ENCODE results near the gene CPLX3. TPM values are rescaled to one million over a fixed set of nuclear protein-coding genes. Genes with fewer than 3 reads are reported as not detected.

Gene CPLX3
- total RNA-seq, 4 donors from 2014 or later, result not detected

- Histone ChIP-seq H3K4me1 (peaks cover 8 to 43% (median 30%) of the 10 kb centered on the region in 4 donors), H3K27me3 (no peaks in the 10 kb centered on the region), H3K27ac (peak within 1 kb of the TSS; percentile 91 to 98 (median 94)), H3K9me3 (no peaks in the 10 kb centered on the region), H3K36me3 (peaks cover 0 to 7% (median 0%) of the 10 kb centered on the region in 3 donors), H3K4me3 (peak within 1 kb of the TSS; percentile 66 to 89 (median 78))
- peak; percentile 93 to 97 (median 95) for DNase-seq
- TF ChIP-seq CTCF (IDR thresholded peaks at IDR 0.05), result no peak
- peak; percentile 90 to 91 for TF ChIP-seq POLR2A (IDR thresholded peaks at IDR 0.05)
These were observed 46.8 kb downstream of the CPLX3 start, which contains the start of gene SCAMP2 for GRCh38 chr15:74873036-74873755. Gene SCAMP2 (minus strand): TSS chr15:74873365. CDS start chr15:74873255, 110 bp downstream.

- no peaks in the 10 kb centered on the region for H3K36me3 ChIP-seq
- peak overlapping the region; percentile 66 to 89 (median 78) for H3K4me3 ChIP-seq
- TF ChIP-seq CTCF (IDR thresholded peaks at IDR 0.05) (no peak), POLR2A (IDR thresholded peaks at IDR 0.05) (no peak)
- DNase-seq, result peak in 1 of 3 donors; percentile 55
- H3K4me1 ChIP-seq, result peaks cover 3 to 36% (median 27%) of the 10 kb centered on the region in 4 donors
- no peaks in the 10 kb centered on the region for H3K9me3 ChIP-seq
- H3K27ac ChIP-seq, result peak overlapping the region; percentile 91 to 98 (median 94)
- H3K27me3 ChIP-seq, result no peaks in the 10 kb centered on the region
These were observed 47.5 kb downstream of the CPLX3 start for GRCh38 chr15:74873756-74874424.

- H3K27ac ChIP-seq, result no peak overlapping the region
- TF ChIP-seq CTCF (IDR thresholded peaks at IDR 0.05) (no peak), POLR2A (IDR thresholded peaks at IDR 0.05) (no peak)
- no peak for DNase-seq
- H3K27me3 ChIP-seq, result no peaks in the 10 kb centered on the region
- no peak overlapping the region for H3K4me3 ChIP-seq
- H3K9me3 ChIP-seq, result no peaks in the 10 kb centered on the region
- H3K36me3 ChIP-seq, result no peaks in the 10 kb centered on the region
- H3K4me1 ChIP-seq, result no peaks in the 10 kb centered on the region
These were observed 51.8 kb downstream of the CPLX3 start for GRCh38 chr15:74878273-74878672.

Small RNA genes lying within 50 kb of the gene (small RNA-seq; reads per million reads assigned to genes)
- gene CPLX3 (0 reads per million in 2 donors), gene MIR4513 (0 reads per million in 2 donors), gene MIR6882 (0 to 0.51 reads per million in 2 donors)

Other genes starting within 250 kb of the CPLX3 start
- 100 to 1,000 TPM; 123 to 361 (median 213) TPM for gene CLK3, start 210.8 kb upstream of the CPLX3 start, total RNA-seq
- gene EDC3, start 130.6 kb upstream of the CPLX3 start, total RNA-seq, result 10 to 100 TPM; 23.5 to 43.7 (median 32.2) TPM
- 1 to 10 TPM in 1 of 4 donors, under 1 TPM in 1, not detected in 2; 0.70 to 3.3 TPM for gene CYP1A1, start 101.1 kb upstream of the CPLX3 start, total RNA-seq
- gene CYP1A2, start 77.8 kb upstream of the CPLX3 start, total RNA-seq, result not detected
- gene CSK, start 44.5 kb upstream of the CPLX3 start, total RNA-seq, result 100 to 1,000 TPM in 1 of 4 donors, 10 to 100 TPM in 3; 53.8 to 122 (median 66.2) TPM
- gene LMAN1L, start 13.8 kb upstream of the CPLX3 start, total RNA-seq, result not detected
- 100 to 1,000 TPM; 194 to 508 (median 288) TPM for gene ULK3, start 16.5 kb downstream of the CPLX3 start, total RNA-seq
- gene SCAMP2, start 46.7 kb downstream of the CPLX3 start, total RNA-seq, result 100 to 1,000 TPM in 3 of 4 donors, 10 to 100 TPM in 1; 60.2 to 206 (median 151) TPM
- 100 to 1,000 TPM in 3 of 4 donors, 10 to 100 TPM in 1; 52.0 to 221 (median 174) TPM for gene MPI, start 63.4 kb downstream of the CPLX3 start, total RNA-seq
- gene FAM219B, start 80.2 kb downstream of the CPLX3 start, total RNA-seq, result 10 to 100 TPM; 48.7 to 76.5 (median 57.6) TPM
- 100 to 1,000 TPM in 3 of 4 donors, 10 to 100 TPM in 1; 59.4 to 326 (median 195) TPM for gene COX5A, start 111.4 kb downstream of the CPLX3 start, total RNA-seq
- 10 to 100 TPM in 2 of 4 donors, 1 to 10 TPM in 2; 7.4 to 15.3 (median 9.5) TPM for gene RPP25, start 130.1 kb downstream of the CPLX3 start, total RNA-seq
- 10 to 100 TPM in 3 of 4 donors, 1 to 10 TPM in 1; 5.0 to 78.1 (median 53.4) TPM for gene SCAMP5, start 168.9 kb downstream of the CPLX3 start, total RNA-seq
- gene PPCDC, start 197.0 kb downstream of the CPLX3 start, total RNA-seq, result 10 to 100 TPM in 3 of 4 donors, 1 to 10 TPM in 1; 8.4 to 63.5 (median 20.5) TPM